ENCODE measurements around the gene FGF8.

- TF ChIP-seq TARDBP (IDR thresholded peaks at IDR 0.05) (no peak), FOXM1 (IDR thresholded peaks at IDR 0.05; ENCODE audit: borderline replicate concordance) (no peak), ELF4 (IDR thresholded peaks at IDR 0.05) (no peak), FOXK2 (IDR thresholded peaks at IDR 0.05) (no peak), SUZ12 (IDR thresholded peaks at IDR 0.05) (no peak), FOXA1 (IDR thresholded peaks at IDR 0.05) (no peak), ARNT (IDR thresholded peaks at IDR 0.05) (no peak), LEF1 (IDR thresholded peaks at IDR 0.05; ENCODE audit: borderline replicate concordance) (no peak), SP1 (IDR thresholded peaks at IDR 0.05) (no peak)
Measured at GRCh38 chr10:101720606-101721230, 55.2 kb downstream of the FGF8 start.

Data from HEK293T (cell line).